Endothelial cell of umbilical vein (primary cell): ENCODE data around the gene THSD7B.

ENCODE experiments used
- CTCF ChIP-seq, 2 donors: IDR thresholded peaks; 1 replicate in 1 of 2; 2 replicates in 1 of 2; pipeline ENCODE4 v1.5.1; 2011; ENCODE audit warnings: low read length in 2 of 2, mild to moderate bottlenecking in 2 of 2, moderate library complexity in 2 of 2, control low read depth in 1 of 2, inconsistent platforms in 1 of 2, low read depth in 1 of 2; ENCODE audit not compliant: insufficient read depth in 1 of 2; ENCODE audit errors: extremely low read depth in 1 of 2
- EZH2 ChIP-seq: IDR thresholded peaks from 2 replicates; pipeline ENCODE4 v1.6.1; 2012; ENCODE audit warnings: borderline replicate concordance, low read depth, mild to moderate bottlenecking, moderate library complexity, low read length, inconsistent platforms; ENCODE audit not compliant: severe bottlenecking
- GATA2 ChIP-seq: IDR thresholded peaks from 2 replicates; pipeline ENCODE4 v1.7.0; 2011; ENCODE audit warnings: low read depth, mild to moderate bottlenecking, moderate library complexity, mixed read lengths, low read length; ENCODE audit not compliant: insufficient read length, insufficient read depth
- MAX ChIP-seq: IDR thresholded peaks from 2 replicates; pipeline ENCODE4 v1.6.1; 2011; ENCODE audit not compliant: insufficient read depth, insufficient read length
- POLR2A ChIP-seq: IDR thresholded peaks from 2 replicates; pipeline ENCODE4 v1.6.1; 2012; ENCODE audit warnings: low read depth, mild to moderate bottlenecking, control low read depth, low read length
- POLR2AphosphoS5 ChIP-seq: IDR thresholded peaks from 2 replicates; pipeline ENCODE4 v1.6.1; 2012; ENCODE audit warnings: low read depth, mild to moderate bottlenecking, control low read depth, low read length, moderate library complexity; ENCODE audit not compliant: insufficient read depth

- TF ChIP-seq CTCF (IDR thresholded peaks at IDR 0.05; ENCODE audit: extremely low read depth in 1 of 2, insufficient read depth in 1 of 2, low read depth in 1 of 2, low read length in 2 of 2) (no peak), MAX (no peak), EZH2 (no peak), GATA2 (no peak), POLR2A (no peak), POLR2AphosphoS5 (no peak)
Measured at GRCh38 chr2:136858656-136859055, 93.3 kb downstream of the THSD7B start.
